A549 (cell line): ENCODE measurements around the gene ME2. TPM values are rescaled to one million over a fixed set of nuclear protein-coding genes. Genes with fewer than 3 reads are reported as not detected.

Source experiments
- ATAC-seq, 2 experiments: fragments of 200-7000 bp in 1 of 2; fragments of >200 bp in 1 of 2; cut with Nextera tagmentation in 1 of 2; cut with Tn5 transposase in 1 of 2; 3 replicates each; pipeline versions ENCODE4 v1.8.0 to v1.9.1; 2018 to 2020; ENCODE audit warnings: mild to moderate bottlenecking in 1 of 2, moderate library complexity in 1 of 2
- CTCF ChIA-PET: fragments of 300-600 bp; sonication (Branson Sonifier 250); formaldehyde crosslinking; extraction: SDS; loops from one replicate; lab custom pipeline; 2021; ENCODE audit warnings: antibody characterized with exemption, inconsistent platforms; lab: Yijun Ruan, JAX
- POLR2A ChIA-PET: fragments of 350-600 bp; formaldehyde crosslinking; extraction: SDS; loops from one replicate; lab custom pipeline; 2021; ENCODE audit warnings: antibody characterized with exemption, inconsistent platforms; lab: Yijun Ruan, JAX
- DNase-seq, 2 experiments: peaks; one replicate each; pipeline versions ENCODE4 v3.0.0 to v3.0.0-alpha.2; 2011 to 2016; ENCODE audit warnings: low read depth in 1 of 2, low spot score in 1 of 2
- FAIRE-seq: peaks from 2 replicates; lab custom pipeline; 2011; peaks lifted over from hg19 to GRCh38; lab: Jason Lieb, UNC
- H3K27ac ChIP-seq, 2 experiments: fragments of >200 bp; sonication (Bioruptor Twin); formaldehyde crosslinking; 3 replicates each; pipeline ENCODE4 v1.5.1; 2016 to 2017
- H3K4me1 ChIP-seq: fragments of >200 bp; sonication (Bioruptor Twin); formaldehyde crosslinking; 3 replicates; pipeline ENCODE4 v1.6.1; 2016
- H3K4me2 ChIP-seq: fragments of >200 bp; sonication (Bioruptor Twin); formaldehyde crosslinking; 3 replicates; pipeline ENCODE4 v1.6.1; 2016
- H3K4me3 ChIP-seq: fragments of >200 bp; sonication (Bioruptor Twin); formaldehyde crosslinking; 3 replicates; pipeline ENCODE4 v1.5.1; 2016
- H3K9me3 ChIP-seq: fragments of >200 bp; sonication (Bioruptor Twin); formaldehyde crosslinking; 3 replicates; pipeline ENCODE4 v1.6.1; 2016
- BHLHE40 ChIP-seq: IDR thresholded peaks from 2 replicates; pipeline ENCODE4 v1.6.1; 2012; ENCODE audit warnings: low read depth, low read length, inconsistent platforms
- CBX2 ChIP-seq: fragments of 200-600 bp; sonication (generic); IDR thresholded peaks from 2 replicates; pipeline ENCODE4 v1.6.1; 2016; ENCODE audit warnings: low read depth, mild to moderate bottlenecking, borderline replicate concordance
- CEBPB ChIP-seq, 2 experiments: fragments of >200 bp in 1 of 2; sonication (Bioruptor Twin) in 1 of 2; formaldehyde crosslinking in 1 of 2; IDR thresholded peaks; 2 replicates each; pipeline ENCODE4 v1.6.1; 2012 to 2016
- CHD4 ChIP-seq: fragments of 200-600 bp; sonication (generic); IDR thresholded peaks from 2 replicates; pipeline ENCODE4 v1.6.1; 2016; ENCODE audit warnings: antibody characterized with exemption, mild to moderate bottlenecking, borderline replicate concordance
- EHF ChIP-seq: fragments of 250-450 bp; sonication (Bioruptor Pico); IDR thresholded peaks from 2 replicates; pipeline ENCODE4 v1.5.0; 2020; ENCODE audit warnings: mild to moderate bottlenecking
- EHMT2 ChIP-seq: fragments of 200-600 bp; sonication (generic); IDR thresholded peaks from 2 replicates; pipeline ENCODE4 v1.6.1; 2016; ENCODE audit warnings: antibody characterized with exemption, low read depth, mild to moderate bottlenecking, moderate library complexity
- ESRRA ChIP-seq: fragments of 150-350 bp; IDR thresholded peaks from 2 replicates; pipeline ENCODE4 v1.6.1; 2014; ENCODE audit warnings: mild to moderate bottlenecking, low read length, borderline replicate concordance
- FOSL2 ChIP-seq, 2 experiments: fragments of 450-650 bp in 1 of 2; fragments of >200 bp in 1 of 2; sonication (Bioruptor Twin) in 1 of 2; formaldehyde crosslinking; IDR thresholded peaks; 2 replicates each; pipeline versions ENCODE4 v1.5.0 to v1.6.1; 2016 to 2020; ENCODE audit warnings: mild to moderate bottlenecking in 1 of 2, moderate library complexity in 1 of 2
- GATA3 ChIP-seq: IDR thresholded peaks from 2 replicates; pipeline ENCODE4 v1.6.1; 2012; ENCODE audit warnings: borderline replicate concordance
- HDAC2 ChIP-seq: fragments of 200-600 bp; sonication (generic); IDR thresholded peaks from 2 replicates; pipeline ENCODE4 v1.6.1; 2016
- HEYL ChIP-seq: fragments of 250-450 bp; sonication (Bioruptor Pico); IDR thresholded peaks from 2 replicates; pipeline ENCODE4 v1.8.0; 2021; ENCODE audit warnings: mild to moderate bottlenecking, moderate library complexity
- HOXB13 ChIP-seq: fragments of 250-450 bp; sonication (Bioruptor Pico); IDR thresholded peaks from 2 replicates; pipeline ENCODE4 v1.5.0; 2020; ENCODE audit warnings: low read depth, mild to moderate bottlenecking, moderate library complexity
- JUNB ChIP-seq: fragments of >200 bp; sonication (Bioruptor Twin); formaldehyde crosslinking; IDR thresholded peaks from 2 replicates; pipeline ENCODE4 v1.6.1; 2016
- KDM1A ChIP-seq: fragments of 200-600 bp; sonication (generic); IDR thresholded peaks from 2 replicates; pipeline ENCODE4 v1.6.1; 2016; ENCODE audit warnings: low read depth, mild to moderate bottlenecking
- KDM5A ChIP-seq: fragments of 200-600 bp; sonication (generic); IDR thresholded peaks from 2 replicates; pipeline ENCODE4 v1.6.1; 2016; ENCODE audit warnings: antibody characterized with exemption, mild to moderate bottlenecking
- MAZ ChIP-seq: fragments of 150-350 bp; IDR thresholded peaks from 2 replicates; pipeline ENCODE4 v1.6.1; 2014; ENCODE audit warnings: antibody characterized with exemption, low read depth, low read length, borderline replicate concordance
- NFE2L2 ChIP-seq: fragments of 150-350 bp; conservative IDR thresholded peaks from 2 replicates; pipeline ENCODE4 v1.6.1; 2014; ENCODE audit warnings: low read length
- NPAS2 ChIP-seq: fragments of 250-450 bp; sonication (Bioruptor Pico); IDR thresholded peaks from 2 replicates; pipeline ENCODE4 v1.8.0; 2022; ENCODE audit warnings: mild to moderate bottlenecking, moderate library complexity, borderline replicate concordance
- POLR2A ChIP-seq: IDR thresholded peaks from 2 replicates; pipeline ENCODE4 v1.6.1; 2012; ENCODE audit warnings: mild to moderate bottlenecking, low read length
- RAD21 ChIP-seq, 2 experiments: fragments of >200 bp in 1 of 2; sonication (Bioruptor Twin) in 1 of 2; formaldehyde crosslinking in 1 of 2; IDR thresholded peaks in 1 of 2; conservative IDR thresholded peaks in 1 of 2; 2 replicates in 1 of 2; 3 replicates in 1 of 2; pipeline ENCODE4 v1.6.1; 2012 to 2018; ENCODE audit warnings: inconsistent platforms in 1 of 2
- RCOR1 ChIP-seq: fragments of 150-350 bp; IDR thresholded peaks from 2 replicates; pipeline ENCODE4 v1.6.1; 2014; ENCODE audit warnings: antibody characterized with exemption, low read length, low read depth
- SREBF2 ChIP-seq: fragments of 450-650 bp; IDR thresholded peaks from 2 replicates; pipeline ENCODE4 v1.6.1; 2014; ENCODE audit warnings: mild to moderate bottlenecking, moderate library complexity
- TP53 ChIP-seq: fragments of 250-450 bp; sonication (Bioruptor Pico); IDR thresholded peaks from 2 replicates; pipeline ENCODE4 v1.5.0; 2021; ENCODE audit warnings: mild to moderate bottlenecking, moderate library complexity
- ZFP36 ChIP-seq: fragments of 450-650 bp; IDR thresholded peaks from 2 replicates; pipeline ENCODE4 v1.6.1; 2014; ENCODE audit warnings: borderline replicate concordance; ENCODE audit not compliant: partially characterized antibody
- ZNF302 ChIP-seq: fragments of 250-450 bp; sonication (Bioruptor Pico); IDR thresholded peaks from 2 replicates; pipeline ENCODE4 v1.9.0; 2021; ENCODE audit warnings: inconsistent platforms, mild to moderate bottlenecking, moderate library complexity
- ZSCAN20 ChIP-seq: fragments of 250-450 bp; sonication (Bioruptor Pico); IDR thresholded peaks from 2 replicates; pipeline ENCODE4 v1.8.0; 2022; ENCODE audit warnings: mild to moderate bottlenecking, moderate library complexity
- WGBS: methylation state at CpG from one replicate; pipeline ENCODE4 v1.1.6; 2017; ENCODE audit errors: missing lambda C conversion rate; 5-methylcytosine and 5-hydroxymethylcytosine counted together
- polyA plus RNA-seq, 4 experiments: library from polyadenylated mRNA; depleted of rRNA in 3 of 4; stranded (reverse); fragments of >200 nt; fragmentation: RNase III in 1 of 4; extraction: RNeasy Plus Mini Kit Qiagen cat#74134 plus additional on column Dnase treatment in 1 of 4; gene quantifications; 2 replicates in 3 of 4; 3 replicates in 1 of 4; pipeline ENCODE4 v1.2.3, GENCODE V29; 2011 to 2017
- TF ChIP-seq, protein P1 (sequence below): fragments of 250-450 bp; sonication (Bioruptor Pico); IDR thresholded peaks from 2 replicates; pipeline ENCODE4 v1.5.0; 2020; ENCODE audit warnings: low read depth, mild to moderate bottlenecking, moderate library complexity
- TF ChIP-seq, protein P2 (sequence below): fragments of 250-450 bp; sonication (Bioruptor Pico); IDR thresholded peaks from 2 replicates; pipeline ENCODE4 v1.5.0; 2021; ENCODE audit warnings: mild to moderate bottlenecking, moderate library complexity, borderline replicate concordance
- TF ChIP-seq, protein P3 (sequence below): IDR thresholded peaks from 2 replicates; pipeline ENCODE4 v1.6.1; 2012
- TF ChIP-seq, protein P4 (sequence below): fragments of 200-600 bp; sonication (generic); IDR thresholded peaks from 2 replicates; pipeline ENCODE4 v1.6.1; 2016; ENCODE audit warnings: antibody characterized with exemption, mild to moderate bottlenecking, moderate library complexity

Gene ME2
- polyA plus RNA-seq, 2 of the 4 experiments (the other 2 are of a cell fraction), result 46.8 to 88.0 TPM

DNA sequence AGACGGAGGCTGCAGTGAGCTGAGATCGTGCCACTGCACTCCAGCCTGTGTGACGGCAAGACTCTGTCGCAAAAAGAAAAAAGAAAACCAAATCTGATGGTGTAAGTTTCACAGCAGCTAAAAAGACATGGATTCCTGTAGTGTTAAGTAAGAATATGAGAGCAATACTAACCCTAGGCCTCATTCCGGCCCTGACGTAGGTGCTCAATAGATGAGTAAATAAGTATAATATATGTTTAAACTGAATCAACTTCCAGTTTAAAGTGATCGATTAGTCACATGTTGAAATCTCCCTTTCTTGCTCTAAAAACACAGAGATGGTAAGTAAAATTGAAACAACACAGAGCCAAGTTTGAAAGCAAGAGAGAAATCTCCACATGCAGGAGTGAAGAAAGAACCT lies 8.0 kb downstream of the ME2 start (continued):
- TF ChIP-seq EHMT2 (no peak), ESRRA (no peak), ZNF302 (CRISPR knock-in tag) (no peak)

DNA sequence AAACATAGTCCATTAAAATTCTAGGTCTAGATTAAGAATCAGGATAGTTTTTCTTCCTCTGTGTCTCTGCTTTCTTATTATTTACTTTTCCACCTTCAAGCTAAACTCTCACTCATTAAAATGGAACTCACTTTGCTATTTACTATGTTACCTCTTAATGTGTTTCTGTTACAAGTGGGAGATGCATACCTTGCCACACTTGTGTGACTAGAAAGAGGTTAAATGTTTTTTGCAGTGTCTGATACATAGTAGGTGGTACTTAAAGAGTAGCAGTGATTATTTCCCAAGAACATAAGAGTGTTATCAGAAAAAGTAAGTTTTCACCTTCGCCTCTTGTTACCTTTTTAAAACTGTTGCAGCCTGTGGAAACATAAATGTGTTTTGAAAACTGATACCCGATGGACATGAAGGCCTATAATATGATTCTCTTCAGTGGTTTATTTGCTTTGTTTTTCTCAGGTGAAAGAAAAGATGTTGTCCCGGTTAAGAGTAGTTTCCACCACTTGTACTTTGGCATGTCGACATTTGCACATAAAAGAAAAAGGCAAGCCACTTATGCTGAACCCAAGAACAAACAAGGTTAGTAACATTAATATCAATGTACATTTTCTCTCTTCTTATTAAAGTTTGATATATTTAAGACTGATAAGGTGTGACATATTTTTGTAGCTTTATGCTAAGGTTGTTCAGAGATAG lies 16.6 kb downstream of the ME2 start:
- DNase-seq (no peak), FAIRE-seq (no peak), ATAC-seq (no peak)
- Histone ChIP-seq H3K9me3 (no peaks in the 10 kb centered on the region), H3K4me3 (no peak overlapping the region), H3K4me2 (no peak overlapping the region), H3K27ac (no peak overlapping the region), H3K4me1 (no peaks in the 10 kb centered on the region)
- CTCF ChIA-PET, result interaction anchor here (1.3 to 1.4 kb wide), 2 partner anchors 8 to 76 kb away, joined by 3 to 4 read pairs; no protein-coding TSS in a partner anchor
- TF ChIP-seq CEBPB (IDR thresholded peaks at IDR 0.05) (no peak), GATA3 (no peak), NPAS2 (CRISPR knock-in tag) (no peak), HEYL (CRISPR knock-in tag) (no peak), RCOR1 (no peak), KDM1A (no peak), EHF (CRISPR knock-in tag) (no peak), JUNB (no peak), HOXB13 (CRISPR knock-in tag) (no peak), CBX2 (no peak), MAZ (no peak), ZNF302 (CRISPR knock-in tag) (no peak)
- TF ChIP-seq, protein P1, sequence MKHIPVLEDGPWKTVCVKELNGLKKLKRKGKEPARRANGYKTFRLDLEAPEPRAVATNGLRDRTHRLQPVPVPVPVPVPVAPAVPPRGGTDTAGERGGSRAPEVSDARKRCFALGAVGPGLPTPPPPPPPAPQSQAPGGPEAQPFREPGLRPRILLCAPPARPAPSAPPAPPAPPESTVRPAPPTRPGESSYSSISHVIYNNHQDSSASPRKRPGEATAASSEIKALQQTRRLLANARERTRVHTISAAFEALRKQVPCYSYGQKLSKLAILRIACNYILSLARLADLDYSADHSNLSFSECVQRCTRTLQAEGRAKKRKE (CRISPR knock-in tag), result no peak
- TF ChIP-seq, protein P2, sequence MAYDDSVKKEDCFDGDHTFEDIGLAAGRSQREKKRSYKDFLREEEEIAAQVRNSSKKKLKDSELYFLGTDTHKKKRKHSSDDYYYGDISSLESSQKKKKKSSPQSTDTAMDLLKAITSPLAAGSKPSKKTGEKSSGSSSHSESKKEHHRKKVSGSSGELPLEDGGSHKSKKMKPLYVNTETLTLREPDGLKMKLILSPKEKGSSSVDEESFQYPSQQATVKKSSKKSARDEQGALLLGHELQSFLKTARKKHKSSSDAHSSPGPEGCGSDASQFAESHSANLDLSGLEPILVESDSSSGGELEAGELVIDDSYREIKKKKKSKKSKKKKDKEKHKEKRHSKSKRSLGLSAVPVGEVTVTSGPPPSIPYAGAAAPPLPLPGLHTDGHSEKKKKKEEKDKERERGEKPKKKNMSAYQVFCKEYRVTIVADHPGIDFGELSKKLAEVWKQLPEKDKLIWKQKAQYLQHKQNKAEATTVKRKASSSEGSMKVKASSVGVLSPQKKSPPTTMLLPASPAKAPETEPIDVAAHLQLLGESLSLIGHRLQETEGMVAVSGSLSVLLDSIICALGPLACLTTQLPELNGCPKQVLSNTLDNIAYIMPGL, result no peak
- POLR2A ChIA-PET, result no interaction called here
- 71% methylated on average over 4 of the region's 4 CpGs for WGBS

DNA sequence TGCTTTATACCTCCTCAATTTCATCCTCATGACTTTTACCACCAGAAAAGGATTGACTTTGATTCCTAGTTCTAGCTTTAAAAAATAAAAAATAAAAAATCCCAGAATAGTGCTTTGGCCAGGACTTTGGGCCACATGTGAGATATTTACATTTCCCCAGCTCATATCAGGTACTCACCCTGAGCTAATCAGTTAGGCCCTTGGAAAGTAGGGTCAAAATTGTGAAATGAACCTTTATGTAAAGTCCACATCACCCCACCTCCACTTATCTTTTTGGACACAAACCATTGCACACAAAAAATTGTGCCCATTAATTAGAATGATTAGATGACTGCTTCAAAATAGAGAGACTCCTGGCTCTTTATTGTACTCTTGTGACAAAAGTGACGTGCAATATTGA lies 17.2 kb downstream of the ME2 start:
- ChIA-PET CTCF (interaction anchor here (1.4 kb wide), 1 partner anchor 8 kb away, joined by 3 read pairs; no protein-coding TSS in a partner anchor), POLR2A (no interaction called here)
- Histone ChIP-seq H3K4me3 (no peak overlapping the region), H3K4me2 (no peak overlapping the region), H3K27ac (no peak overlapping the region), H3K4me1 (no peaks in the 10 kb centered on the region), H3K9me3 (no peaks in the 10 kb centered on the region)
- WGBS, result 100% methylated on average over 1 of the region's 1 CpG
- ATAC-seq, result no peak
- FAIRE-seq, result no peak
- no peak for DNase-seq
- TF ChIP-seq, protein P3, sequence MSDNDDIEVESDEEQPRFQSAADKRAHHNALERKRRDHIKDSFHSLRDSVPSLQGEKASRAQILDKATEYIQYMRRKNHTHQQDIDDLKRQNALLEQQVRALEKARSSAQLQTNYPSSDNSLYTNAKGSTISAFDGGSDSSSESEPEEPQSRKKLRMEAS, result no peak
- no peak for TF ChIP-seq RCOR1
- no peak for TF ChIP-seq ZSCAN20 (CRISPR knock-in tag)
- TF ChIP-seq BHLHE40, result no peak
- no peak for TF ChIP-seq SREBF2
- no peak for TF ChIP-seq TP53 (CRISPR knock-in tag)
- TF ChIP-seq NPAS2 (CRISPR knock-in tag), result no peak
- no peak for TF ChIP-seq CHD4
- no peak for TF ChIP-seq RAD21 (conservative IDR thresholded peaks at IDR 0.05 in 1 of 2, IDR thresholded peaks at IDR 0.05 in 1 of 2)
- TF ChIP-seq NFE2L2, result no peak
- no peak for TF ChIP-seq POLR2A
- TF ChIP-seq KDM1A, result no peak
- no peak for TF ChIP-seq ZFP36
- no peak for TF ChIP-seq HDAC2
- TF ChIP-seq KDM5A, result no peak
- TF ChIP-seq, protein P4, sequence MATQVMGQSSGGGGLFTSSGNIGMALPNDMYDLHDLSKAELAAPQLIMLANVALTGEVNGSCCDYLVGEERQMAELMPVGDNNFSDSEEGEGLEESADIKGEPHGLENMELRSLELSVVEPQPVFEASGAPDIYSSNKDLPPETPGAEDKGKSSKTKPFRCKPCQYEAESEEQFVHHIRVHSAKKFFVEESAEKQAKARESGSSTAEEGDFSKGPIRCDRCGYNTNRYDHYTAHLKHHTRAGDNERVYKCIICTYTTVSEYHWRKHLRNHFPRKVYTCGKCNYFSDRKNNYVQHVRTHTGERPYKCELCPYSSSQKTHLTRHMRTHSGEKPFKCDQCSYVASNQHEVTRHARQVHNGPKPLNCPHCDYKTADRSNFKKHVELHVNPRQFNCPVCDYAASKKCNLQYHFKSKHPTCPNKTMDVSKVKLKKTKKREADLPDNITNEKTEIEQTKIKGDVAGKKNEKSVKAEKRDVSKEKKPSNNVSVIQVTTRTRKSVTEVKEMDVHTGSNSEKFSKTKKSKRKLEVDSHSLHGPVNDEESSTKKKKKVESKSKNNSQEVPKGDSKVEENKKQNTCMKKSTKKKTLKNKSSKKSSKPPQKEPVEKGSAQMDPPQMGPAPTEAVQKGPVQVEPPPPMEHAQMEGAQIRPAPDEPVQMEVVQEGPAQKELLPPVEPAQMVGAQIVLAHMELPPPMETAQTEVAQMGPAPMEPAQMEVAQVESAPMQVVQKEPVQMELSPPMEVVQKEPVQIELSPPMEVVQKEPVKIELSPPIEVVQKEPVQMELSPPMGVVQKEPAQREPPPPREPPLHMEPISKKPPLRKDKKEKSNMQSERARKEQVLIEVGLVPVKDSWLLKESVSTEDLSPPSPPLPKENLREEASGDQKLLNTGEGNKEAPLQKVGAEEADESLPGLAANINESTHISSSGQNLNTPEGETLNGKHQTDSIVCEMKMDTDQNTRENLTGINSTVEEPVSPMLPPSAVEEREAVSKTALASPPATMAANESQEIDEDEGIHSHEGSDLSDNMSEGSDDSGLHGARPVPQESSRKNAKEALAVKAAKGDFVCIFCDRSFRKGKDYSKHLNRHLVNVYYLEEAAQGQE, result no peak
- TF ChIP-seq JUNB, result no peak
- TF ChIP-seq FOSL2 (IDR thresholded peaks at IDR 0.05), result no peak
- no peak for TF ChIP-seq FOSL2 (CRISPR knock-in tag; IDR thresholded peaks at IDR 0.05)
